Measurements from ENCODE around the gene CATSPER2. TPM values are rescaled to one million over a fixed set of nuclear protein-coding genes. Genes with fewer than 3 reads are reported as not detected.
"Not testable (repeated sequence)": the region's sequence is repeated elsewhere in the genome, so short reads cannot be mapped to it uniquely, and the experiment has no call there.

CATSPER2 gene
- total and polyA plus RNA-seq, 2 of the 8 experiments (the other 6 are each of a cell fraction or from before 2014, with no cell fraction given), result 1.2 to 1.9 TPM

DNA sequence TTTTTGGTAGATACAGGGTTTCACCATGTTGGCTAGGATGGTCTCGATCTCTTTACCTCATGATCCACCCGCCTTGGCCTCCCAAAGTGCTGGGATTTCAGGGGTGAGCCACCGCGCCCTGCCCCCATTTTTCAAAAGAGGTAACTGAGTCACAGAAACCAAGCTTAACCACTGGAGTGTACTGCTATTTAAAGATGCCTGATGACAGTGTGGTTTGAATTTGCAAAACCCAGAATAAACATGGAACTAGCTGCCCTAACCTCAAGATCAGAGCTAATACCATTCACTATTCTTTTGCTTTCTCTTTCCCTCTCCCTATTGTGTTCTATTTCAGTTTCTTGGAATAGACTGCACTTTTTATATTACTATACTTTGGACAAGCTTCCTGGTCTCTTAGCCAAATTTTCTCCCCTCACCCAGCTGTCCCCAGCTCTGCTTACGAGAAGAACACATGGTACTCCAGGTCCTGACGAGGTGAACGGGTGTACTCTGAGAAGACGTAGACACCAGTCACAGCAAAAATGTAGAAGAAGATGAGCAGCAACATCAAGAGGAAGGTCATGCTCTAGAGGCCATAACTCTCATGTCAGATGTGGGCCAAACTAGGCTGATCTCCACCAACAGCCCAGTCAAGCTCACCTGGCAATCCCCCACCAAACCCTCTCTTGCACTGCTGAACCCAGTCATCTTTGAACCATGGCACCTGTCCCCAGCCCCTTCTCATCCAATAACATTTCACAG is 10.0 kb downstream of the CATSPER2 start:
- H3K4me2 ChIP-seq (ENCODE audit: insufficient read depth in 1 of 2, low read depth in 2 of 2, low read length in 2 of 2); H3K4ac ChIP-seq (replicated peaks; ENCODE audit: insufficient read length, low read depth, low read length); H3K23me2 ChIP-seq (ENCODE audit: low read depth, low read length); H4K91ac ChIP-seq (replicated peaks; ENCODE audit: insufficient read length, low read length); DNase-seq (ENCODE audit: low read depth in 1 of 2, low spot score in 2 of 2); H4K5ac ChIP-seq (ENCODE audit: insufficient read length, low read depth, low read length); H3K9ac ChIP-seq (replicated peaks in 1 of 4; ENCODE audit: extremely low read depth in 1 of 4, low read depth in 3 of 4, low read length in 3 of 4); H4K8ac ChIP-seq (ENCODE audit: extremely low read depth, insufficient read depth, low read length); H3K4me3 ChIP-seq (ENCODE audit: extremely low read depth in 1 of 4, insufficient read depth in 2 of 4, low read depth in 3 of 4, low read length in 4 of 4); H3K23ac ChIP-seq (ENCODE audit: insufficient read length); H3K14ac ChIP-seq (ENCODE audit: insufficient read length); H3K18ac ChIP-seq (ENCODE audit: extremely low read depth, low read length); H3K79me1 ChIP-seq (ENCODE audit: low read depth, low read length); H3K4me1 ChIP-seq (replicated peaks in 1 of 4; ENCODE audit: control insufficient read depth in 3 of 4, insufficient read depth in 4 of 4, low read length in 3 of 4); H3K36me3 ChIP-seq (ENCODE audit: control insufficient read depth in 2 of 4, insufficient read depth in 4 of 4, low read length in 3 of 4); H3K27ac ChIP-seq (ENCODE audit: low read depth, low read length); H2AK5ac ChIP-seq (ENCODE audit: low read depth, low read length); H3K9me3 ChIP-seq (ENCODE audit: insufficient read depth in 2 of 2, low read depth in 1 of 2, low read length in 1 of 2); POLR2A ChIA-PET (ENCODE audit: partially characterized antibody); FAIRE-seq; H3K56ac ChIP-seq (replicated peaks; ENCODE audit: insufficient read length, low read depth, low read length); H2AFZ ChIP-seq (ENCODE audit: low read length); H3K79me2 ChIP-seq (ENCODE audit: control insufficient read depth in 1 of 2, insufficient read depth in 2 of 2, low read length in 2 of 2); H2BK15ac ChIP-seq (ENCODE audit: low read length); H2BK120ac ChIP-seq (replicated peaks; ENCODE audit: low read depth, low read length); H2BK20ac ChIP-seq (ENCODE audit: low read length); H2BK5ac ChIP-seq (ENCODE audit: low read depth, low read length); H4K20me1 ChIP-seq (replicated peaks in 1 of 2; ENCODE audit: control insufficient read depth in 1 of 2, insufficient read depth in 2 of 2, low read length in 2 of 2); H3K27me3 ChIP-seq (replicated peaks in 1 of 4; ENCODE audit: control insufficient read depth in 3 of 4, extremely low read depth in 1 of 4, insufficient read depth in 3 of 4, low read length in 3 of 4): not testable (repeated sequence)
- 0 out of 2 replicates have a peak overlapping the region, but pooled peaks have one; percentile 39 for H2BK12ac ChIP-seq (ENCODE audit: low read depth, low read length)
- CTCF ChIA-PET (ENCODE audit: partially characterized antibody), result interaction anchor here (0.7 kb wide), 1 partner anchor 115 kb away, joined by 3 read pairs; no protein-coding TSS in a partner anchor
- WGBS, 2 experiments (ENCODE audit: extremely low coverage in 1 of 2, insufficient coverage in 1 of 2, insufficient read length in 1 of 2, insufficient replicate concordance in 2 of 2, low coverage in 1 of 2, low lambda C conversion rate in 2 of 2, missing lambda C conversion rate in 1 of 2), result 93% methylated on average over 8 of the region's 8 CpGs; no CpG with 5 or more reads in 1 of the 2 experiments

DNA sequence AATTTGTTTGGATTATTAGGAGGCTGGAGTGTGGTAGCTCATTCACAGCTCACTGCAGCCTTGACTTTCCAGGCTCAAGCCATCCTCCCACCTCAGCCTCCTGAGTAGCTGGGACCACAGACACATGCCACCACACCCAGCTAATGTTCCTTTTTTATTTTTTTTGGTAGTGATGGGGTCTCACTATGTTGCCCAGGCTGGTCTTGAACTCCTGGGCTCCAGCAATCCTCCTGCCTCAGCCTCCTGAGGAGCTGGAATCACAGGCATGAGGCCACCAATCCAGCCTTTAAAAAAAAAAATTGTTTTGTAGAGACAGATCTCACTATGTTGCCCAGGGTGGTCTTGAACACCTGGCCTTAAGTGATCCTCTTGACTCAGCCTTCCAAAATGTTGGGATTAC is 21.7 kb downstream of the CATSPER2 start:
- H3K14ac ChIP-seq (ENCODE audit: insufficient read length); H3K9ac ChIP-seq (replicated peaks in 1 of 4; ENCODE audit: extremely low read depth in 1 of 4, low read depth in 3 of 4, low read length in 3 of 4); H2BK120ac ChIP-seq (replicated peaks; ENCODE audit: low read depth, low read length); H2AK5ac ChIP-seq (ENCODE audit: low read depth, low read length); CTCF ChIA-PET (ENCODE audit: partially characterized antibody); H3K79me1 ChIP-seq (ENCODE audit: low read depth, low read length); FAIRE-seq; H2BK12ac ChIP-seq (ENCODE audit: low read depth, low read length); H3K56ac ChIP-seq (replicated peaks; ENCODE audit: insufficient read length, low read depth, low read length); H4K20me1 ChIP-seq (replicated peaks in 1 of 2; ENCODE audit: control insufficient read depth in 1 of 2, insufficient read depth in 2 of 2, low read length in 2 of 2); H4K5ac ChIP-seq (ENCODE audit: insufficient read length, low read depth, low read length); H4K91ac ChIP-seq (replicated peaks; ENCODE audit: insufficient read length, low read length); H3K79me2 ChIP-seq (ENCODE audit: control insufficient read depth in 1 of 2, insufficient read depth in 2 of 2, low read length in 2 of 2); H3K18ac ChIP-seq (ENCODE audit: extremely low read depth, low read length); H4K8ac ChIP-seq (ENCODE audit: extremely low read depth, insufficient read depth, low read length); H3K4me1 ChIP-seq (replicated peaks in 1 of 4; ENCODE audit: control insufficient read depth in 3 of 4, insufficient read depth in 4 of 4, low read length in 3 of 4); H3K4me3 ChIP-seq (ENCODE audit: extremely low read depth in 1 of 4, insufficient read depth in 2 of 4, low read depth in 3 of 4, low read length in 4 of 4); H3K9me3 ChIP-seq (ENCODE audit: insufficient read depth in 2 of 2, low read depth in 1 of 2, low read length in 1 of 2); H2BK5ac ChIP-seq (ENCODE audit: low read depth, low read length); H3K27ac ChIP-seq (ENCODE audit: low read depth, low read length); H2BK20ac ChIP-seq (ENCODE audit: low read length); DNase-seq (ENCODE audit: low read depth in 1 of 2, low spot score in 2 of 2); H3K27me3 ChIP-seq (replicated peaks in 1 of 4; ENCODE audit: control insufficient read depth in 3 of 4, extremely low read depth in 1 of 4, insufficient read depth in 3 of 4, low read length in 3 of 4); H3K4me2 ChIP-seq (ENCODE audit: insufficient read depth in 1 of 2, low read depth in 2 of 2, low read length in 2 of 2); H2BK15ac ChIP-seq (ENCODE audit: low read length); H3K4ac ChIP-seq (replicated peaks; ENCODE audit: insufficient read length, low read depth, low read length); POLR2A ChIA-PET (ENCODE audit: partially characterized antibody); H3K23ac ChIP-seq (ENCODE audit: insufficient read length); H2AFZ ChIP-seq (ENCODE audit: low read length); H3K36me3 ChIP-seq (ENCODE audit: control insufficient read depth in 2 of 4, insufficient read depth in 4 of 4, low read length in 3 of 4); H3K23me2 ChIP-seq (ENCODE audit: low read depth, low read length): not testable (repeated sequence)

Measured in H1 (cell line).